Fibroblast of skin of left quadriceps (primary cell): ENCODE data around the gene PTPRN2.
"Not testable (repeated sequence)": the region's sequence is repeated elsewhere in the genome, so short reads cannot be mapped to it uniquely, and the experiment has no call there.

Experiments used
- DNase-seq, 2 experiments: peaks; one replicate each; pipeline ENCODE4 v3.0.0-alpha.2; 2013; ENCODE audit warnings: low read depth in 2 of 2

Gene PTPRN2

GRCh38 chr7:158264881-158265742, 322.5 kb downstream of the PTPRN2 start:
- DNase-seq = no peak

- no peak for DNase-seq
Measured at GRCh38 chr7:158263964-158264748, 323.5 kb downstream of the PTPRN2 start.

GRCh38 chr7:158263110-158263963, 324.3 kb downstream of the PTPRN2 start:
- DNase-seq = no peak

- no peak for DNase-seq
Measured at GRCh38 chr7:158262284-158263109, 325.1 kb downstream of the PTPRN2 start.

- DNase-seq = no peak
Measured at GRCh38 chr7:158261362-158262235, 326.0 kb downstream of the PTPRN2 start.

- DNase-seq = no peak
Measured at GRCh38 chr7:158260567-158261361, 326.9 kb downstream of the PTPRN2 start.

- no peak for DNase-seq
Measured at GRCh38 chr7:158259671-158260418, 327.8 kb downstream of the PTPRN2 start.

- no peak for DNase-seq
Measured at GRCh38 chr7:158259141-158259540, 328.5 kb downstream of the PTPRN2 start.

GRCh38 chr7:158258411-158259130, 329.1 kb downstream of the PTPRN2 start:
- no peak for DNase-seq

- DNase-seq = no peak
Measured at GRCh38 chr7:158257516-158258410, 329.9 kb downstream of the PTPRN2 start.

GRCh38 chr7:158257001-158257400, 330.6 kb downstream of the PTPRN2 start:
- no peak for DNase-seq

- DNase-seq = no peak
Measured at GRCh38 chr7:158256091-158256816, 331.4 kb downstream of the PTPRN2 start.

- no peak for DNase-seq
Measured at GRCh38 chr7:158255558-158255957, 332.1 kb downstream of the PTPRN2 start.

- DNase-seq = no peak
Measured at GRCh38 chr7:158255156-158255555, 332.5 kb downstream of the PTPRN2 start.

GRCh38 chr7:158253670-158254045, 334.0 kb downstream of the PTPRN2 start:
- DNase-seq = not testable (repeated sequence)
